ENCODE measurements around the gene BIRC5. TPM values are rescaled to one million over a fixed set of nuclear protein-coding genes. Genes with fewer than 3 reads are reported as not detected.

BIRC5 gene
- total RNA-seq, 6 experiments from 2014 or later, result 0.57 to 2.0 (median 1.4) TPM

DNA sequence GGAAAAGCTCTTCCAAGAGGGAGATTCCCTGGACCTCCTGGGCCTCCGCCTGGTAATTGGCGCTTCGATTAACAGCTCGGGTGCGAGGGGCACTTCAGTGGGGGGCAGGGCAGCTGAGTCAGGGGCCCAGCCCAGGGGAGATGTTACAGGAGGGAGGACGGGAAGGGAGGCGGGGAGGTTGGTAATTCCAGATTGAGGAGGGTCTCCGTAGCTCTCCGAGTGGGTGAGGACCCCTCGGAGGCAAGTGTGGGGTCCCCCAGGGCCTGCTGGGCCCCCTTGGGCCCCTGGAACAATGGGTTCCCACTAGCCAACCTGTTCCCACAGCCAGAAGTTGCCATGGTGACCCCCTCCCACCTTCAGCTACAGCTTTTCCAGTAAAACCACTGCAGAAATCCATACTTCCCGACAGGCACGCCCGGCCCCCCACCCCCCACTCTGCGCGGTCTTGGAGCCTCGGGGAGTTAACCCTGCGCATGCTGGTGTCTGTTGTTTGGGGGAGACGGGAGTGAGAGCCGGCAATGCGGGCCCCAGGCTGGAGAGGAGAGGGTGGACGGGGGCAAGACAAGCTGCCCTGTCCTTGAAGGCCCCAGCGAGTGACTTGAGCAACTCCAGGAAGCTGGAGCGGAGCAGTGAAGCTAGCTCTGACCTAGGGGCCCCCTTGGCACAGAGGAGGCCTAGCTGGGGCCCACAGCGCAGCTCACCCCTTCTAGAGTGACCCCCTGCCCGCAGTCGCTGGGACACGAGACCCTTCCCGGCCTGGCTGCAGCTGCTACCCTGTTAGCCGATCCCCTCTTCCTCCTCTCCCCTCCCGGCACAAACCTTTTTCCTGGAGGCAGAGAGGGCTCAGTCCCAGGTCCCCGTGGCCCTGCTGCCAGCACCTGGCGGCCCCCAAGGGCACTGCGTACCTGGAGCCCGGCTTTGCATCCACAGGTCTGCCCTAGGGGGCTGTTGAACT, 55.2 kb downstream of the BIRC5 start:
- H3K9me3 ChIP-seq, result no peaks in the 10 kb centered on the region
- H3K36me3 ChIP-seq, result no peaks in the 10 kb centered on the region
- intact Hi-C loops (cut with DNase I), result no loop called here
- no peak overlapping the region for H3K27ac ChIP-seq
- DNase-seq (peak in 1 of 3 donors; percentile 52), ATAC-seq (peak in 1 of 4 donors; percentile 9)
- no peaks in the 10 kb centered on the region for H3K27me3 ChIP-seq
- no peak overlapping the region for H3K4me3 ChIP-seq
- peaks cover 0 to 37% (median 7%) of the 10 kb centered on the region in 4 donors for H3K4me1 ChIP-seq
- TF ChIP-seq POLR2A (IDR thresholded peaks at IDR 0.05), result no peak
- TF ChIP-seq, protein P1, sequence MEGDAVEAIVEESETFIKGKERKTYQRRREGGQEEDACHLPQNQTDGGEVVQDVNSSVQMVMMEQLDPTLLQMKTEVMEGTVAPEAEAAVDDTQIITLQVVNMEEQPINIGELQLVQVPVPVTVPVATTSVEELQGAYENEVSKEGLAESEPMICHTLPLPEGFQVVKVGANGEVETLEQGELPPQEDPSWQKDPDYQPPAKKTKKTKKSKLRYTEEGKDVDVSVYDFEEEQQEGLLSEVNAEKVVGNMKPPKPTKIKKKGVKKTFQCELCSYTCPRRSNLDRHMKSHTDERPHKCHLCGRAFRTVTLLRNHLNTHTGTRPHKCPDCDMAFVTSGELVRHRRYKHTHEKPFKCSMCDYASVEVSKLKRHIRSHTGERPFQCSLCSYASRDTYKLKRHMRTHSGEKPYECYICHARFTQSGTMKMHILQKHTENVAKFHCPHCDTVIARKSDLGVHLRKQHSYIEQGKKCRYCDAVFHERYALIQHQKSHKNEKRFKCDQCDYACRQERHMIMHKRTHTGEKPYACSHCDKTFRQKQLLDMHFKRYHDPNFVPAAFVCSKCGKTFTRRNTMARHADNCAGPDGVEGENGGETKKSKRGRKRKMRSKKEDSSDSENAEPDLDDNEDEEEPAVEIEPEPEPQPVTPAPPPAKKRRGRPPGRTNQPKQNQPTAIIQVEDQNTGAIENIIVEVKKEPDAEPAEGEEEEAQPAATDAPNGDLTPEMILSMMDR (IDR thresholded peaks at IDR 0.05), result no peak
- WGBS (ENCODE audit: insufficient coverage, low coverage, low lambda C conversion rate, missing lambda C conversion rate), result 48% methylated on average over 9 of the region's 34 CpGs

DNA sequence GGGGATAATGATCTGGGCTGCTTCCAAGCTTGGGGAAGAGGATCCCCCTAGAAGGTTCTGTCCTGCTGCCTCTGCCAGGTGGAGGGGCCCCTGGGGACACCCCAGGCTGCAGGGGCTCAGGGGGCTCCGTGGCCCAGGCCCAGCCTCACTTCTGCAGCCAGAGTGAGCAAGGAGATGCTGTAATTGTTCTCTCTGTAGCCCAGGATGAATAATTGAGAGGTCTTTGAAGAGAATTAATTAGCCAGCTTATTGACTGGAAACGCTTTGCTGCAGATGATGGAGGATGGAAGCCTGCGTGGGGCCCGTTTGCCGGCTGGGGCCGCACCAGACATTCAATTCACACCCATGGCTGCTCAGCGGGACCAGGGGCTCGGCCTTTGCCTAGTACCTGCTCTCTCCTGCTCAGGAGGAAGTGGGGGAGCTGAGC, 55.9 kb downstream of the BIRC5 start:
- Histone ChIP-seq H3K27me3 (no peaks in the 10 kb centered on the region), H3K4me3 (no peak overlapping the region), H3K36me3 (no peaks in the 10 kb centered on the region), H3K9me3 (no peaks in the 10 kb centered on the region), H3K4me1 (peaks cover 0 to 35% (median 7%) of the 10 kb centered on the region in 4 donors), H3K27ac (no peak overlapping the region)
- ATAC-seq (no peak), DNase-seq (no peak)
- intact Hi-C loops (cut with DNase I), result no loop called here
- TF ChIP-seq POLR2A (IDR thresholded peaks at IDR 0.05), result no peak
- TF ChIP-seq, protein P1 (IDR thresholded peaks at IDR 0.05), result no peak
- 29% methylated on average over 1 of the region's 8 CpGs for WGBS (ENCODE audit: insufficient coverage, low coverage, low lambda C conversion rate, missing lambda C conversion rate)

DNA sequence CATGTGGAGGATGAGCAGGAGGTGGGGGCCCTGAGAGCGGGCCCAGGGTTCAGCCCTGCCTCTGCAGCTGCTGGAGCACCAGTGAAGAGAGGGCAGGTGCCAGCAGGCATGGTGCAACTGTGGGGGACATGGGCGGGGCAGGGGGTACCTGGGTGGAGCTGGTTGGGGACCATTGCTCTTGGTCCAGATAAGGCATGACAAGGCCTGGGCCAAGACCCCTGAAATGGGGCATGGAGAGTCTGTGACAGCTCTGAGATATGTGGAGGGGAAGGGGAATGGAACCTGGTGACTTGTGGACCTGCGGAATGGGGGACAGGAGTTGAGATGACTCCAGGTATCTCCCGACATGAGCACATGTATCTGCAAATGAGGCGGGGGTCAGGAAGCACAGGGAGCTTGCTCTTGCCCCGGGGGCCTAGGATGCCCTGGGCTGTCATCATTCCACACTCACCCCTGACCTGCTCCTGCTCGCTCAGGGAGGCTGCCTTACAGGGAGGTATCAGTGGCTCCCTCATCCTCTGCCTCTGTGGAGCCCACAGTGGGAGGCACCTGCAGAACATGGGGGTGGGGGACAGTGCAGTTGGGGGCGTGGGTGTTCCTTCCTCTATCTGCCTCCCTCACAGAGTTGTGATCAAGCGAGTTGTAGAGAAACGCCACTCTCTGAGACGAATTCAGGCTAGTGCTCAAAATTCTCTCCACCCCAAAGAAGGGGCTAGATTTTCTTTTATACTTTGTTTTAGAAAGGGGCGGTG, 57.5 kb downstream of the BIRC5 start:
- no peaks in the 10 kb centered on the region for H3K36me3 ChIP-seq
- H3K4me3 ChIP-seq, result no peak overlapping the region
- intact Hi-C loops (cut with DNase I), result no loop called here
- H3K27ac ChIP-seq, result no peak overlapping the region
- TF ChIP-seq, protein P1 (IDR thresholded peaks at IDR 0.05), result no peak
- no peak for TF ChIP-seq POLR2A (IDR thresholded peaks at IDR 0.05)
- peaks cover 0 to 20% (median 0%) of the 10 kb centered on the region in 4 donors for H3K4me1 ChIP-seq
- no peaks in the 10 kb centered on the region for H3K27me3 ChIP-seq
- ATAC-seq, result no peak
- DNase-seq, result no peak
- WGBS (ENCODE audit: insufficient coverage, low coverage, low lambda C conversion rate, missing lambda C conversion rate), result 37% methylated on average over 8 of the region's 12 CpGs
- no peaks in the 10 kb centered on the region for H3K9me3 ChIP-seq

DNA sequence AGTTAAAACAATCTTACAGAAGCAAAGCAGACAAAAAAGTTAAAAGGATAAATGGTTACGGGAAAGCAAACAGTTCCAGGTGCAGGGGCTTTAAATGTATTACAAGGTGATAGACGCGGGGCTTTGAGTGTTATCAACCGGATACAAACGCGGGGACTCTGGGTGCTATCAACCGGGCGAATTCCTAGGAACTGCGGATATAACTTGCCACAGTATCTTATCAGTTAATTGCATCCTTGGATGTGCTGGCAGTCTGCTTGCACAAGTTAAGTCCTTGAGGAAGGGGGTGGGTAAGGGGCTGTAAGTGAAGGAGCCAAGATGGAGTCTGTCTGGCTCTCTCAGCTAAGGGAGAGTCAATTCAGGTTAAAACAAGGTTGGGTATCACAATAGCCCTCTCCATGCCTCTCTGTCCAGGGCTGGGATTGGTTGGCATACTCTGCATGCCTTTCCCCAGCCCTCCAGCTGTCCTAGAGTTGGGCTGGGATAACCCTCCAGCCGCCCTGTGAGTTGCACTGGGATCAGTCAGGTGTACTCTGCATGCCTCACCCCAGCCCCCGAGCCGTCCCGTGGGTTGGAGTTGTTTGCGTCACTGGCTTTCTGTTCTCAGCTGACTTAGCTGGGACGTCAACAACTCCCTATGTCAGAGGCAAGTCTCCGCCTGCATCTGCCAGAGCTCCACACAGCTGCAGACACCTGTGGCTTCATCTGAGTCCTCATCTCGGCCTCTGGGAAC, 58.3 kb downstream of the BIRC5 start:
- H3K36me3 ChIP-seq, result no peaks in the 10 kb centered on the region
- H3K4me1 ChIP-seq, result peaks cover 0 to 20% (median 0%) of the 10 kb centered on the region in 4 donors
- 6% methylated on average over 11 of the region's 17 CpGs for WGBS (ENCODE audit: insufficient coverage, low coverage, low lambda C conversion rate, missing lambda C conversion rate)
- H3K27me3 ChIP-seq, result no peaks in the 10 kb centered on the region
- ATAC-seq, result peak; percentile 53 to 82 (median 68)
- intact Hi-C loops (cut with DNase I), result no loop called here
- H3K4me3 ChIP-seq, result no peak overlapping the region
- no peaks in the 10 kb centered on the region for H3K9me3 ChIP-seq
- H3K27ac ChIP-seq, result no peak overlapping the region
- TF ChIP-seq, protein P1 (IDR thresholded peaks at IDR 0.05), result no peak
- TF ChIP-seq POLR2A (IDR thresholded peaks at IDR 0.05), result no peak
- DNase-seq, result peak; percentile 52 to 73 (median 62)
